GM21367 (cell line): ENCODE data around the gene CTAG1B.
"Not testable (repeated sequence)": the region's sequence is repeated elsewhere in the genome, so short reads cannot be mapped to it uniquely, and the experiment has no call there.

Source experiments
- ATAC-seq: cut with Tn5 transposase; IDR thresholded peaks from one replicate; pipeline ENCODE4 v1.9.1; 2021; ENCODE audit not compliant: unreplicated experiment

CTAG1B gene

DNA sequence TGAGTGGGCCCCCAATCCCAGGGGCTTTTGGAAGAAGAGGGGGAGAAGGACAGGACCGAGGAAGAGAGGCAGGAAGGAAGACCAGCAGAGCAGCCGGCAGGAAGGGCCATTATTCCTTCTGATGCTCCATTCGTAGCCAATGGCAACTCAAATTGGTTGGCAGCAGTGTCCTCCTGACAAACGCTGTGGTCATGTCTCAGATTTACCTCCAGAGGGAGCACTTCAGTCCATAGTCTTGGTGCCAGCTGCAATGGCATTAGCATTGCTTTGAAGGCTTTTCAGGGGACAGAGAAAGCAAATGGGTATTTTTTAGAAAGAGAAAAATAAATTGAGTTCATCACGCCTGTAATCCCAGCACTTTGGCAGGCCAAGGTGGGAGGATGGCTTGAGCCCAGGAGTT, 9.9 kb upstream of the CTAG1B start:
- ATAC-seq = not testable (repeated sequence)

DNA sequence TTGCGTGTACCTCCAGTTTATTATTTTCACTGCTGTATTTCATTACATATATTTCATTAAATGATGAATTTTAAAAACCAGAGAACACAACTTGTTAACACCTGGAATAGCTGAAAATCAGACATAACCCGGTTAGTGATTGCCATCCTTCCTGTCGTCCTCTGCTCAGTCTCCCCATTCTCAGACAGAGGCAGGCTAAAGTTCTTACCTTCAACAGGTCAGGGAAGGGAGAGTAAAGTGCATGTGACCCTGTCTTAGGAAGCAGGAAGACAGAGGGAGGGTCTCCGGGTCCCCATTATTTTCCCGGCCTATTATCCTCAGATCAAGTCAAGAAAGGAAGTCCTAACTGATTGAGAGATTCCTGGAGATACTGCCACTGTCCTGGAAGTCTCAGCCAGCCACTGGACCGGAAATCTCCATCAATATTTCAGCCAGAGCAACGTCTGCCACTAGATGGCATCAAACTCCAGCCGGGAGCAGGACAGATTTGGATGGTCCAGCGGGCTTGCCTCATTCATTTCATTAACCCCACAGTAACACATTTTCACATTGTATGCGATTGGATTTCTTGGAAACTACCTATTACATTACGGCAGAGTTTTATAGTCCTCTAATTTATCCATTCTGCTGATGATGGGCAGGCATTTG, 1.8 kb upstream of the CTAG1B start:
- ATAC-seq = not testable (repeated sequence)

DNA sequence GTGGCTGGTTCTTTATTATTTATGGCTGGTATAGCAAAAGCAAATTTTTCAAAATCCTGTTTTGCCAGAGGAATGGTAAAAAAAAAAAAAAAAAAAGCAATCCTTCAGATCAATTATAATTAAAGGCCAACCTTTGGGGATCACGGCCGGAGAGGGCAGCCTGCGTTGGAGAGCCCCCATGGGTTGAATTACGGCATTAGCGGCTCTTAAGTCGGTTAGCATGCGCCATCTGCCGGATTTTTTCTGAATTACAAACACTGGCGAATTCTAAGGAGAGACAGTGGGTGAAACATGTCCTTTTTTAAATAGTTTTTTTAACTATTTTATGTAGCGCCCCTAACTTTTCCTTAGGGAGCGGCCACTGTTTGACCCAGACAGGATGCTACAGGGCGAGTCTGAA, 5.5 kb downstream of the CTAG1B start:
- ATAC-seq = not testable (repeated sequence)

DNA sequence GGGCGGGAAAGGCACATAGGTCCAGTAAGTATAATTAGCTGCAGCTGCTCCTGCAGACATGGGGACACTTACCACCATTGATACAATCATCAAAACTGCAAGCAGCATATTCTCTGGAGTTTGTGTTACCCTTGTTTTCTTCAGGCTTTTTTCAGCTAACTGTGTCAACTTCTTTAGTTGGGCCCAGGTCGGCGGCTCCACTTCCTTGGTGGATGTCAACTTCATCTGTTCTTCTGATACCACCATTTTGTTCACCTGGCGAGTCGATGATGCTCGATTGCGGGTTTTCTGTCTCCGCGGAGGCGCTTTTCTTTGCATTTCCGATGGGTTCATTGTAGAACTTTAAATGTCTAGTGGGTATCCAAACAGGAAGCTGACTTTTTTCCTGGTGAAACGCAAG, 7.9 kb downstream of the CTAG1B start:
- ATAC-seq = not testable (repeated sequence)

DNA sequence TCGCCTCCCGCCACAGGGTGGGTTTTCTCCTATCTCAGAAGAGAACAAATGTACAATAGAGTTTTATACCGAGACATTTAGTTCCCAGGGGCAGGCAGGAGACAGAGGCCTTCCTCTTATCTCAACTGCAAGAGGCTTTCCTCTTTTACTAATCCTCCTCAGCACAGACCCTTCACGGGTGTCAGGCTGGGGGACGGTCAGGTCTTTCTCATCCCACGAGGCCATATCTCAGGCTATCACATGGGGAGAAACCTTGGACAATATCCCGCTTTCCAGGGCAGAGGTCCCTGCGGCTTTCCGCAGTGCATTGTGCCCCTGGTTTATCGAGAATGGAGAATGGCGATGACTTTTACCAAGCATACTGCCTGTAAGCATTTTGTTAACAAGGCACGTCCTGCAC, 10.3 kb downstream of the CTAG1B start:
- ATAC-seq = not testable (repeated sequence)

DNA sequence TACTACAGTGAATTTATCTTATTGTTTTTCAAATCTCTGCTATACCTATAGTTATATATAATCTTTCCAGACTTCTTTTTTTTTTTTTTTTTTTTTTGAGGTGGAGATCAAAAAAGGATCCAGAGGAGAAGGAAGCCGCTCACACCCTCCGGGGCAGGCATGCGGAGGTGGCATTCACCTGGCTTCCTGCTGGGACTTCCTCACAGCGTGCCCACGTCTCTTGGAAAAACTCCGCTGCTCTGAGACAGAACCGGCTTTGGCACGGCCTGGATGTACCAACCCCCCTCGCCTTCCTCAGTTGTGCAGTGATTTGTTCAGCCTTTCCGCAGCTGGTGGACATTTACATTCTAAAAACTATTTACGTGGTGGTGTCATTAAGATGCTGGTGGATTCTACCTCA, 11.1 kb downstream of the CTAG1B start:
- ATAC-seq = not testable (repeated sequence)

DNA sequence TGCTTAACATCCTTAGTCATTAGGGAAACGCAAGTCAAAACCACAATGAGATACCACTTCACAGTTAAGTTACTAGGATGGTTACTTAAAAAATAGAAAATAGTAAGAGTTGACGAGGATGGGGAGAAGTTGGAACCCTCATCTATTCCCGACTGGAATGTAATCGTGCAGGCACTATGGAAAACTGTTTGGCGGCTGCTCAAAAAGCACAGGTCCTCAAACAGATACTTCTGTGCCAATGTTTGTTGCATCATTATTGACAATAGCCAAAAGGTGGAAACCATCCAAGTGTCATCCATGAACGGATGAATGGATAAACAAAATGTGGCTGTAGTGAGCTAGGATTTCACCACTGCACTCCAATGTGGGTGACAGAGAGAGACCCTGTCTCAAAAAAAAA, 11.7 kb downstream of the CTAG1B start:
- ATAC-seq = no peak

DNA sequence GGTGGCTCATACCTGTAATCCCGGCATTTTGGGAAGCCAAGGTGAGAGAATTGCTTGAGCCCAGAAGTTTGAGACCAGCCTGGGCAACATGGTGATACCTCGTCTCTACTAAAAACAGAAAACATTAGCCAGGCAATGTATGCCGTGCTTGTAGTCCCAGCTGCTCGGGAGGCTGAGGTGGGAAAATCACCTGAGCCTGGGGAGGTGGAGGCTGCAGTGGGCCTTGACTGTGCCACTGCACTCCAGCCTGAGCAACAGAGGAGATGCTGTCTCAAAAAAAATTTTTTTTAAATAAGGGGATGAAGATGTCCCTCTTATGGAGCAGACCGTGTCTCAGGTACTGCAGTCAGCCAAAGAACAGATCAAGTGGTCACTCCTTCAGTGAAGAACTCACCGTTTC, 13.5 kb downstream of the CTAG1B start:
- no peak for ATAC-seq

DNA sequence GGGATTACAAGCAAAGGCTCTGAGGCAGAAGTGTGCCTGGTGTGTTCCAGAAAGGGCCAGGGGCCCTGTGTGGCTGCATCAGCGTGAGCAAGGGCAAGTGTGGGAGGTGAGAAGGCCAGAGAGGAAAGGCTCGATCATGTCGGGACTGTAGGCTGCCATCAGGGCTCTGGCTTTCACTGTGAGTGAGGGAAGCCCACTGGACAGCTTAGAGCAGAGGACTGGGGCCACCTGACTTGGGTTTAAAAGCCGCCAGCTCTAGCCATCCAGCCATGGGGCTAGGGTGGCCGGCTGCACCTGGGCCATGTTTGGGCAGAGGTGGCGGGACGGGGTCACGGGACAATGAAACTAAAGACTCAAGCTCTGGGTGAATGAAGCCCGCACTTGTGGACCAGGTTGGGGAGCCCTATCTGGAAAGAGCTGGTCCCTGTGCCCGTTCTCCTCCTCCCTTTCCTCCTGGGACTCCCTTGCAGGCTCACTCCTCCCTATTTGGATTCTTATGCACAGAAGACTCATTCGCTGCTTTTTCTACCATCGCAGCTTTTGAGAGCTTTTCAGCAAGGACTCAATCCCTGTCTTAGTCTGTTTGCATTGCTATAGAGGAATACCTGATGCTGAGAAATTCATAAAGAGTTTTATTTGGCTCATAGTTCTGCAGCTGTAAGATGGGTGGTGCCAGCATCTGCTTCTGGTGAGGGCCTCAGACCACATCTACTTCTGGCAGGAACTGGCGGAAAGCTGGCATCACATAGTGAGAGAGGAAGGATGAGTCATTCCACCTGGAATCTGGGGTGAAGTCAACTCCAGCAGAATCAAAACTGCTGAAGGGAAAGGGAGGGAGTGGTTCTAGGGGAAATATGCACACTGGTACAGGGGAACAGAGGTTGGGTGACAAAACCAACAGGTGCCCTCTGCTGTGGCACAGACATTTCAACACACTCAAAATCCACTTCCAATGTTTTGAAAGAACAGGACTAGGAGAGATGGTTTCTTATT, 15.3 kb downstream of the CTAG1B start:
- ATAC-seq = no peak

DNA sequence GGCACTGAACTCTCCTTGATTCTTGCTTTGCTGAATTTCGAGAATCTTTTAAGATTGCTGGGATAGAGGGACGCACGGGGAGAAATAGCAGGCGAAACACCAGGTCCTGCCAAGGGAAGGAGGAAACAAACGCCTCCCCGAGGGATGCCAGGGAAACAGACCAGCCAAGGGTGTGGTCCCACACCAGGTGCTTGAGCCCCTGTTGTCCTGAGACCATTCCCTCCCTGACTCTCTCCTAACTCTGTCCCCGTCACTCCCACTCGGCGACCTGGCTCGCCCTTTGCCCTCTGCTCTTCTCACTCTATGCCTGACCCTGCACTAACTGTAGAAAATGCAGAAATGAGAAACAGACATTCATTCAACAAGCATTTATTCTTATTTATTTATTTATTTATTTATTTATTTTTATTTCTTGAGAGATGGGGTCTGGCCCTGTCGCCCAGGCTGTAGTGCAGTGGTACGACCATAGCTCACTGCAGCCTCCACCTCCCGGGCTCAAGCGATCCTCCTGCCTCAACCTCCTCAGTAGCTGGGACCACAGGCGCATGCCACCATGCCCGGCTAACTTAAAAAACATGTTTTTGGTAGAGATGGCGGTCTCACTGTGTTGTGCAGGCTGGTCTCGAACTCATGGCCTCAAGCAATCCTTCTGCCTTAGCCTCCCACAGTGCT, 16.2 kb downstream of the CTAG1B start:
- ATAC-seq = no peak

DNA sequence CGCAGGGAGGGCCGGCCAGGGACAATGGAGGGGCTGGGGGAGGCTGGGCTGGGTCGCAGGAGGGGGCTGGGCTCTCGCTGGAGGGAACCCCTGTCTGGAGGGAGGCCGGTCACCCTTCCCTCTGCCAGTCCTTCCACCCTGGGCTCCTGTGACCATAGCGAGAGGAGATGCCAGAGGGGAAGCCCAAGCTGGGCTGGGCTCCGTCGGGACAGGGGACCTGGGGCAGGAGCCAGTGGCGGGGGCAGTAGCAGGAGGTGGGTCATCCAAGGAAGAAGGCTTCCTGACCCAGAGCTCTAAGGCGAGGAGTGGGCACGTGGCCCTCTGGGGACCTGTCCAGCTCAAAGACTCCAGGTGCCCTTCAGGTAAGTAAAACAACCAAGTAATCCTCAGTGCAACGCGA, 16.9 kb downstream of the CTAG1B start:
- ATAC-seq = no peak

DNA sequence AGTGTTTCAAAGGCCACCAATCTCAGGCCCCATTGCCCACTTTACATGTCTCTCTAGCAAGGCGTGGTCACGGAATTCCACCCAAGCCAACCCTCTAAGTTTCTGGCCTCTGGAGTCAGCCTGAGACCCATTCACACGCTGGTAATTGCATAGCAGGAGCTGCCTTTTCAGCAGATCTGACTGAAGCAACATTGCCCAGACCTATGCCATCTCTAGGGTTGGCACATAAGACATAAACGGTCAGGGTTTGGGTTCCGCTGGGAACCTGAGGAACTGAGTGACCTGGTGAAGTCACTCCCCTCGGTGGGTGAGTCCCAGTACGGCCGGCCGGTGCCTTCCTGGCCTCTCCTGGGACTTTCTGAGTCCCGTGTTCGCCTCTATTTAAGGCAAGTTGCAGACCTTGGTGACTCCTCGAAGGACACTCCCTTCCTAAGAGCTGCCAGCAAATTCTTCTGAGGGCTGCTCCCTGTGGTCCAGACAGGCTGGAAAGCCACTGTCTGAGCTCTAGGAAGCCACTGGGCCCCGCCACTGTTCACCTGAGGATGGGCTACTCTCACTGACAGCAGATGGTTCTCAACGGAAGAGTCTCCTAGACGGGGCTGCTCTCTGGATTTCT, 18.2 kb downstream of the CTAG1B start:
- no peak for ATAC-seq

DNA sequence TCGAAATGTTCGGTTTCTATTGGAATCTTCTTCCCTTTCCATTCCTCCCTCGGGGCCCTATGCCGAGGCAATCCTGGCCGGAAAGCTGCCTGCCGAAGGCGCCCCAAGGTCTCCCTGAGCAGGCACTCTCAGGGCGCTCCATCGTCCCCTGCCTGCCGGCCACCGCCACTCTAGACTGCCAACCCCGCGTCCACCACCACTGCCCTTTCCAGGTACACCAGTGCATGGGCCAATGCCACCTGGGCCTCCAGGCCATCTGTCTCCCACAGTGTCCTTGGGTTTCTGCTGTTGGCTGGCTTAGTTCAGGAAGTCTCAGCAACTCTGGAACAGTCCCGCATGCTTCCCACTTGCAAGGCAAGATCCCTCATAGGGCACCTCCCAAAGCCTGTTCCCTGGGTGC, 19.6 kb downstream of the CTAG1B start:
- no peak for ATAC-seq

DNA sequence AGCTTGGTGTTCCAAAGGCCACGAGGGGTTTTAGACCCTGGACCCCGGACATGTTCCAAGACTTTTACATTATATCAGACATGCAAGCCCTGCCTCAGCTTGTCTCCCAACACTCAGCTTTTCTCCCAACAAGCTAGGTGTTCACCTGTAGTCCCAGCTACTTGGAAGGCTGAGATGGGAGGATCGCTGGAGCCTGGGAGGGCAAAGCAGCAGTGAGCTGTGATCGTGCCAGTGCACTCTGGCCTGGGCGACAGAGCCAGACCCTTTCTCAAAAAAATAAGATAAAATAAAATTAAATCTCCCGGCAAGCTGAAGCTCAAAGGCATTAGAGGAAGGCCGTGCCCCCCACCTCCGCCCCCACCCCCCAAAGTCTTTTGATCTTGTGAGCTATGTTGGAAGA, 20.4 kb downstream of the CTAG1B start:
- ATAC-seq = no peak

DNA sequence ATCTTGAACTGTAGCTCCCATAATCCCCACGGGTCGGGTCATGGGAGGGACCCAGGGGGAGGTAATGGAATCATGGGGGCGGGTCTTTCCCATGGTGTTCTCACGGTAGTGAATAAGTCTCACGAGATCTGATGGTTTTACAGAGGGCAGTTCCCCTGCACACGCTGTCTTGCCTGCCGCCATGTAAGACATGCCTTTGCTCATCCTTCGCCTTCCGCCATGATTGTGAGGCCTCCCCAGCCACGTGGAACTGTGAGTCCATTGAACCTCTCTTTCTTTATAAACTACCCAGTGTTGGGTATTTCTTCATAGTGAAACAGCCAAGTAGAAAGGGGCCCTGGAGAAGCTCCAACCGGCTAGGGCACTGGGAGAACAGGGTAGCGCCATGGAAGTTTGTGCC, 21.9 kb downstream of the CTAG1B start:
- ATAC-seq = no peak

DNA sequence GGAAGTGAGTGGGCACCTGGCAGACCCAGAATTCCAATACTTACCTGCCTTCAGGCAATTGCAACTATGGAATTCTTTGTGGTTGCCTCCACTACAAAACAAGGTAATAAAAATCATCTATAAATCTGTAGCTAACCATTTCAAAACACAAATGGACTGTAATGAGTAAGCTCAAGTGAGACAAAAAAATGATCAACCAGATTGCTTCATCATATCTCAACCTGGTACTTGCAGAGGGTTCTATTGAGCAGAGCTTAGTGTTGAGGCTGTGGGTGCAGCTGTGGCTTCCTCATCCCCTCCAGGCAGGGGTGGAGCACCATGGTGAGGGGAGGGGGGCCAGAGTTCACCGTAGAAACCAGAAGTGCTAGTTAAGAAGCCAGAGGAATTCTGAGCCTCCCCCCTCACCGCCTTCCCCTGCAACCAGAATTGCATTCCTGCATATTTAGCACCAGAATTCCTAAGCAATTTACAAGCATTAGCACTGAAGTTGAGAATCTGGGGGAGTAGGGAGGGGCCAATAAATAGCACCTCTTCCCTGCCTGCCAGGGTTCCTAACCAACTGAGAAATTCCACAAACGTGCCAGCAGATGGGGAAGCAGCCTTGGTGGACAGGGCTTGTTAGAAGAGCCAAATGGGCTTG, 22.7 kb downstream of the CTAG1B start:
- no peak for ATAC-seq

DNA sequence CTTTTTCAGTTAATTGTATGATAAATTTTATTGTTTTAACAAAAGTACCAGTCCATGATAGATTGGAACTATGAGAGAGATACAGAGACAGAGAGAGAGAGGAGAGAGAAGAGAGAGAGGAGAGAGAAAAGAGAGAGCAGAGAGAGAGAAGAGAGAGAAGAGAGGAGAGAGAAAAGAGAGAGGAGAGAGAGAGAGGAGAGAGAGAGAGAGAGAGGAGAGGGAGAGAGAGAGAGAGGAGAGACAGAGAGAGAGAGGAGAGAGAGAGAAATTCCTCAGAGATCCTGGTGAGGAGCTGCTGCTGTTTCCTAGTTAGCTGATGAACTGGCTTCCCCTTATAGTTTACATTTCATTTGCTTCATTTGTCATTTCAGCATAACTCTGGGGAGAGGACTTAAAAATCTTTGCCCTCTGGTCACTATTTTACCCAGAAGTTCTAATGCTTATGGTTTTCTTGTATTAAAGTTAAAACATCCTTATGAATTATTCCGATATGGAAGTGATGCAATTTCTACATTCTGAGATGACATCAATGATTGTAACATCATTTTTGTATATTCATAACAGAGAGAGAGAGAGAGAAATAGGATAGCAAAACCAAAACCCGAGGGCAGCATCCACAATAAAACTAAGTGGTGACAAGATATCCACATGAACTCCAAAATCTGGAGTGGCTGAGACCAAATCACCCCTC, 23.4 kb downstream of the CTAG1B start:
- no peak for ATAC-seq

DNA sequence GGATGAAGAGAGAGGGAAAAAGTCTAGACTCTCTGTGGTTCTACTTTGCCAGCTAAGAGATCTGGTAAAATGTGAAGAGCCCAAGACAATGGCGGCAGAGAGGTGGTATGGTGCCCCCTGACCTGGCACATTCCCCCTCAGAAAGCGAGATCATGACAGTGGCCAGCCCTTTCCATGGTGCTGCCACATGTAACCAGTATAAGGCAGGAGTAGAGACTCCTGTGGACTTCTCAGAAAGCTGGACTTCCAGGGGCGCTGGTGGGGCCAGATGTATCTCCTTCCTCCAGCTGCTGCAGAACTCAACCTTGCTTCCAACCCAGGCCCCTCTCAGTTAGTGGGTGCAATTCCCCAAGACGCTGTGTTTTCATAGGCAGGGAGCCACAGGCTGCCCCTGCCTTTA, 24.6 kb downstream of the CTAG1B start:
- ATAC-seq = no peak

DNA sequence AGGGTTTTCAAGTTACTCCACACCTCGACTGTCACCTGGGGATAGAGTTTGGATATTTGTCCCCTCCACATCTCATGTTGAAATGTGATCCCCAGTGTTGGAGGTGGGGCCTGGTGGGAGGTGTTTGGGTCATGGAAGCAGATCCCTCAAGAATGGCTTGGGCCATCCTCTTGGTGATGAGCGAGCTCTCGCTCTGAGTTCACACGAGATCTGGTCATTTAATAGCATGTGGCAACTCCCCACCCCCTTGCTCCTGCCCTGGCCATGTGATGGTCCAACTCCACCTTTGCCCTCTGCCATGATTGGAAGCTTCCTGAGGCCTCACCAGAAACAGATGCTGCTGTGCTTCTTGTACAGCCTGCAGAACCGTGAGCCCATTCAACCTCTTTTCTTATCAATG, 25.9 kb downstream of the CTAG1B start:
- no peak for ATAC-seq

DNA sequence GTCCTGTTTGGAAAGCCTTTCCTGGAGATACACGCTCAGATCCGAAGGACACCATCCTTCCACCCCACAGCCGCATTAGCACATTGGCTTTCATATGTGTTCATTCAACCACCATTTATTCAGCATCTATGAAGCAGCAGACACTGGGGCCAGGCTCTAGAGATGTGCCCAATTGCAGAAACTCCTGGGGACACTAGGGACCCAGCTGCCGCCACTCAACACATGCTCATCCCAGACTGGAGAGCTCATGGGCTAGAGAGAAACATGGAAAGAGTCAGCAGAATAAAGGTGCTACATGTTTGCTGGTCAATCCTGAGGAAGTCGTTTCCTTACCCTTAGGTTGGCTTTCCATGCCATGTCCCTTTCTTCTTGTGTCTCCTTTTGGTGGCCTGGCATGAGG, 26.6 kb downstream of the CTAG1B start:
- no peak for ATAC-seq
